ENCODE results near the gene PISD.

PISD gene

DNA sequence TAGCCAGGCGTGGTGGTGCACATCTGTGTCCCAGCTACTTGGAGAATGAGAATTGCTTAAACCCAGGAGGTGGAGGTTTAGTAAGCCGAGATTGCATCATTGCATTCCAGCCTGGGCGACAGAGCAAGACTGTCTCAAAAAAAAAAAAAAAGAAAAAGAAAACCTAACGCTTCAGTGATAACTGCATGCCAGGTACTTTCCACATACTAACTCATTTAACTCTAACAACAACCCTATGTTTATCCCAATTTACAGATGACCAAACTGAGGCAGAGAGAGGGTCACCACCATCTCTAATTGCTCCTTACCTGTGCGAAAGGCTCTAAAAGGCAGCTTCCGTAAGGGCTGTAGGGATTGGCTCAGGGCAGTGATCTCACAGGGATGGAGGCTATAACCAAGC, 11.6 kb downstream of the PISD start:
- TF ChIP-seq, protein P1, sequence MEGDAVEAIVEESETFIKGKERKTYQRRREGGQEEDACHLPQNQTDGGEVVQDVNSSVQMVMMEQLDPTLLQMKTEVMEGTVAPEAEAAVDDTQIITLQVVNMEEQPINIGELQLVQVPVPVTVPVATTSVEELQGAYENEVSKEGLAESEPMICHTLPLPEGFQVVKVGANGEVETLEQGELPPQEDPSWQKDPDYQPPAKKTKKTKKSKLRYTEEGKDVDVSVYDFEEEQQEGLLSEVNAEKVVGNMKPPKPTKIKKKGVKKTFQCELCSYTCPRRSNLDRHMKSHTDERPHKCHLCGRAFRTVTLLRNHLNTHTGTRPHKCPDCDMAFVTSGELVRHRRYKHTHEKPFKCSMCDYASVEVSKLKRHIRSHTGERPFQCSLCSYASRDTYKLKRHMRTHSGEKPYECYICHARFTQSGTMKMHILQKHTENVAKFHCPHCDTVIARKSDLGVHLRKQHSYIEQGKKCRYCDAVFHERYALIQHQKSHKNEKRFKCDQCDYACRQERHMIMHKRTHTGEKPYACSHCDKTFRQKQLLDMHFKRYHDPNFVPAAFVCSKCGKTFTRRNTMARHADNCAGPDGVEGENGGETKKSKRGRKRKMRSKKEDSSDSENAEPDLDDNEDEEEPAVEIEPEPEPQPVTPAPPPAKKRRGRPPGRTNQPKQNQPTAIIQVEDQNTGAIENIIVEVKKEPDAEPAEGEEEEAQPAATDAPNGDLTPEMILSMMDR (IDR thresholded peaks at IDR 0.05; ENCODE audit: low read depth, low read length): no peak

GRCh38 chr22:31647523-31648320, 14.3 kb downstream of the PISD start:
- TF ChIP-seq, protein P1 (IDR thresholded peaks at IDR 0.05; ENCODE audit: low read depth, low read length): no peak

More for the DNA sequence above, 11.6 kb downstream of the PISD start:
- H3K4me3 ChIP-seq (ENCODE audit: low read depth, low read length): no peak overlapping the region

DNA sequence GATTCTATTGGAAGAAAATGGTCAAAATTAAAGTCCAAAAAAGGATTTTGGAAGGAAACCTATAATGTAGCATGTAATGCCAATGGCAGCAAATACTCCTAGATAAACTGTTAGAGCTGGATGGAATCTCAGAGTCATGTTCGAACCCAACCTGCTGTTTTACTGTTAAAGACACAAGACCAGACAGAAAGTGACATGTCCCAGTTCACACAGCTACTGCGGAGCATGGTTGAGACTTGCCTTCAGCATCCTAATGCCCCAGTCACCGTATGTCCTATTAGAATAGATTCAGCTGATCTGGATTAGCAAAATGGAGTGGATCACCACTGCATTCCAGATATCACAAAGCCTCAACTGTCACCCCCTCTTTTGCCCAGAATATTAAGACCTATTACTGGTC, 14.9 kb downstream of the PISD start:
- H3K4me3 ChIP-seq (ENCODE audit: low read depth, low read length): no peak overlapping the region
- TF ChIP-seq, protein P1 (IDR thresholded peaks at IDR 0.05; ENCODE audit: low read depth, low read length): no peak

More at GRCh38 chr22:31647523-31648320, 14.3 kb downstream of the PISD start:
- H3K4me3 ChIP-seq (ENCODE audit: low read depth, low read length): no peak overlapping the region

DNA sequence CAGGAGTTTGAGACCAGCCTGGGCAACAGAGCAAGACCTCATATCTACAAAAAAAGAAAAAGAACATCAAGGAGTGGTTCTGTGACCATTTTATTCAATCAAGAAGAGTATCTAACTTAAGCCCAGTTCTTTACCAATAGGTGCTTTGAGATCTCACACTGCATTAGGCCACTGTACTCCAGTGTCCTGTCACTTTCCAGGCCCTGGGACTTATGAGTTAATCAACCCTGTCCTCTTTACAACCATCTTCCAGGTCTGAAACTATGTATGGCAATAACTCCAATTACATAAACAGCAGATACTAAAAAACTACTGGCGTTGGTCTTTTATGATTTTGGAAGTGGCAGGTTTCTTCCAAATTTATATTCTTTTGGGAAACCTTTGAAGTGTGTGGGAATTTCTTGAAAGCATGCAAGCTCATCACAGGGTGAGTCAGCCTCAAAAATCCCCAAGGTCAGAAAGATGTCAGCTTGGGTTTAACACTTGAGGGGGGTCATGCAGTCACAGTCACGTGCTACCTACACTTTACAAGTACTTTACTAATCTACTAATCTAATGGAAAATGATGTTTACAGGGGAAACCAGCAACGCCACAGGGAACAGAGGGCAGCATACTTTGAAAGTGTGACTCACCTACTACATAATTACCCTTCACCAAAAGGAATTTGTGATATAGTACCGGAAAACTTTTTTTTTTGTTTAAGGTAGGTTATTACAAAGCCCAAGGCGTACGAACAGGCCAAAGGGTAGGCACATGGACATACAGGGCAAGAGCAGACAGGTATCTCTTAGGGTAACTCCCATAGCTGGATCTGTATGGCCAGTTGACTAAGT, 15.6 kb downstream of the PISD start:
- TF ChIP-seq, protein P1 (IDR thresholded peaks at IDR 0.05; ENCODE audit: low read depth, low read length): no peak
- H3K4me3 ChIP-seq (ENCODE audit: low read depth, low read length): no peak overlapping the region

GRCh38 chr22:31639436-31640039, 22.5 kb downstream of the PISD start:
- TF ChIP-seq, protein P1 (IDR thresholded peaks at IDR 0.05; ENCODE audit: low read depth, low read length): no peak
- H3K4me3 ChIP-seq (ENCODE audit: low read depth, low read length): no peak overlapping the region

DNA sequence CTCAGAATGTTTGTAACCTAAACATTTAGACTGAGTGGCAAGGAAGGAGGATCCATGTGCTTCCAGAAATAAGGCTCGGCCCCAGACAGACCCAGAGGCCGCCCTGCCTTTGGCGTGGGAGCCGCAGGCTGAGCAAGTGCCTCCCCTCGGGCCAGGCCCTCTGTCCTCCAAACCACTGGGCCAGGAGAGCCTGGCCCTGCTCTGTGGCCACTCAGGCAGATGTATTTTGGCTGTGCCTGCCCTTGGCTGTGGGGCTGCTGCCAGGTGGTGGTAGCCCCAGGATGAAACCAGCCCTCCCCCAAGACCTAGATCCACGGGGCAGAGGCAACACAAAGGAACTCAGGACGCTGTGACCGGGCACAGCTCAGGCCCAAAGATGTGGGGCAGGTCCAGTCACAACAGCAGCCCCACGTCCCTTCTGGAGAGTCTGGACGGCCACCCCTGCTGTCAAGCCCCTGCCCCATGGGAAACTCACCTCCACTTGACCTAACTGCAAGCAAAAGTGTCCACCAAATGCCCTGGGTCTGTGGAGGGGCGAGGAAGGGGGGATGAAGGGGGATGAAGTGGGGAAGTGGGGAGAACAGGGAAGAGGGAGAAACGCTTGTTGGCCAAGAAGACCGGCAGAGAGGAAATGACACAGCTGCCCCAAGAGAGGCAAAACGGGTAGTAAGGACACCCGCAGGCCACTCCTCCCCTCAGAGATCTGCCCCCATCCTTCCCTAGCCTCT, 24.0 kb downstream of the PISD start:
- no peak overlapping the region for H3K4me3 ChIP-seq (ENCODE audit: low read depth, low read length)
- TF ChIP-seq, protein P1 (IDR thresholded peaks at IDR 0.05; ENCODE audit: low read depth, low read length): no peak
